Neutrophil (primary cell): ENCODE measurements around the gene LRRC27.

Source experiments
- H3K27ac ChIP-seq: fragments of 200-600 bp; sonication (generic); 2 replicates; pipeline ENCODE4 v1.5.1; 2016; ENCODE audit warnings: mild to moderate bottlenecking, moderate library complexity
- H3K27me3 ChIP-seq: fragments of 200-600 bp; sonication (generic); 2 replicates; pipeline ENCODE4 v1.6.0; 2016; ENCODE audit warnings: mild to moderate bottlenecking
- H3K36me3 ChIP-seq: fragments of 200-600 bp; sonication (generic); 2 replicates; pipeline ENCODE4 v1.5.1; 2017
- H3K4me1 ChIP-seq, 2 experiments: fragments of 200-600 bp in 1 of 2; sonication (generic) in 1 of 2; 1 replicate in 1 of 2; 2 replicates in 1 of 2; pipeline versions ENCODE4 v1.5.1 to v1.6.1; 2013 to 2016; ENCODE audit warnings: low read depth in 1 of 2, low read length in 1 of 2, mild to moderate bottlenecking in 1 of 2, moderate library complexity in 1 of 2; ENCODE audit not compliant: control insufficient read depth in 1 of 2, insufficient read depth in 1 of 2
- H3K4me3 ChIP-seq, 2 experiments: fragments of 200-600 bp in 1 of 2; sonication (generic) in 1 of 2; 1 replicate in 1 of 2; 2 replicates in 1 of 2; pipeline ENCODE4 v1.5.1; 2013 to 2016; ENCODE audit warnings: low read depth in 1 of 2, low read length in 1 of 2, mild to moderate bottlenecking in 1 of 2, moderate library complexity in 1 of 2
- H3K9me3 ChIP-seq: fragments of 200-600 bp; sonication (generic); 2 replicates; pipeline ENCODE4 v1.5.1; 2016
- CTCF ChIP-seq: fragments of 200-600 bp; sonication (generic); IDR thresholded peaks from 2 replicates; pipeline ENCODE4 v1.5.1; 2016; ENCODE audit warnings: antibody characterized with exemption

LRRC27 gene

GRCh38 chr10:132407243-132407746, 75.3 kb downstream of the LRRC27 start:
- H3K36me3 ChIP-seq, result peaks cover 24% of the 10 kb centered on the region
- H3K9me3 ChIP-seq, result no peaks in the 10 kb centered on the region
- no peak for TF ChIP-seq CTCF

GRCh38 chr10:132407846-132408278, 75.9 kb downstream of the LRRC27 start:
- peaks cover 24% of the 10 kb centered on the region for H3K36me3 ChIP-seq
- peaks cover 24 to 35% of the 10 kb centered on the region in 2 experiments for H3K4me1 ChIP-seq
- H3K27ac ChIP-seq, result peak overlapping the region; percentile 53
- no peaks in the 10 kb centered on the region for H3K27me3 ChIP-seq
- no peak for TF ChIP-seq CTCF
- no peaks in the 10 kb centered on the region for H3K9me3 ChIP-seq
- peak overlapping the region; percentile 34 to 48 for H3K4me3 ChIP-seq

More at GRCh38 chr10:132407243-132407746, 75.3 kb downstream of the LRRC27 start:
- H3K27me3 ChIP-seq, result no peaks in the 10 kb centered on the region
- H3K27ac ChIP-seq, result peak overlapping the region; percentile 53
- peaks cover 25 to 32% of the 10 kb centered on the region in 2 experiments for H3K4me1 ChIP-seq
- no peak overlapping the region for H3K4me3 ChIP-seq

- peak overlapping the region; percentile 53 for H3K27ac ChIP-seq
- TF ChIP-seq CTCF, result no peak
- peaks cover 24% of the 10 kb centered on the region for H3K36me3 ChIP-seq
- H3K9me3 ChIP-seq, result no peaks in the 10 kb centered on the region
- no peaks in the 10 kb centered on the region for H3K27me3 ChIP-seq
- peak overlapping the region; percentile 34 to 48 for H3K4me3 ChIP-seq
- peaks cover 24 to 37% of the 10 kb centered on the region in 2 experiments for H3K4me1 ChIP-seq
Measured at GRCh38 chr10:132408367-132408781, 76.4 kb downstream of the LRRC27 start.

GRCh38 chr10:132408823-132409666, 77.1 kb downstream of the LRRC27 start:
- H3K4me3 ChIP-seq, result no peak overlapping the region
- H3K9me3 ChIP-seq, result no peaks in the 10 kb centered on the region
- H3K27me3 ChIP-seq, result no peaks in the 10 kb centered on the region
- no peak for TF ChIP-seq CTCF
- peak overlapping the region; percentile 53 for H3K27ac ChIP-seq
- peaks cover 24 to 37% of the 10 kb centered on the region in 2 experiments for H3K4me1 ChIP-seq
- H3K36me3 ChIP-seq, result peaks cover 24% of the 10 kb centered on the region

GRCh38 chr10:132409667-132410028, 77.7 kb downstream of the LRRC27 start:
- Histone ChIP-seq H3K27me3 (no peaks in the 10 kb centered on the region), H3K4me3 (no peak overlapping the region), H3K9me3 (no peaks in the 10 kb centered on the region), H3K4me1 (peaks cover 24 to 37% of the 10 kb centered on the region in 2 experiments), H3K36me3 (peaks cover 23% of the 10 kb centered on the region), H3K27ac (no peak overlapping the region)
- no peak for TF ChIP-seq CTCF
